ENCODE data around the gene KLHL6. TPM values are rescaled to one million over a fixed set of nuclear protein-coding genes. Genes with fewer than 3 reads are reported as not detected.
A peak's percentile ranks its signal among the peaks of the same experiment; 100 is the strongest.

Gene KLHL6
- total RNA-seq, 2 experiments from 2014 or later: 32.4 to 32.6 TPM

- ChIA-PET POLR2A (no interaction called here), CTCF (no interaction called here)
- no peak for TF ChIP-seq CTCF (IDR thresholded peaks at IDR 0.05)
- H3K4me1 Mint-ChIP-seq (ENCODE audit: low read depth): peaks cover 39% of the 10 kb centered on the region
- H3K9me3 Mint-ChIP-seq: no peaks in the 10 kb centered on the region
- peak overlapping the region; percentile 94 for H3K4me3 Mint-ChIP-seq
- no peaks in the 10 kb centered on the region for H3K27me3 Mint-ChIP-seq
- no peak for DNase-seq
- intact Hi-C loops (cut with micrococcal nuclease): loop anchor here (5.0 kb wide), 1 partner anchor 81 kb away; the partner anchor contains the start of gene KLHL24
- ATAC-seq: no peak
- peak overlapping the region; percentile 99 for H3K27ac Mint-ChIP-seq
- peaks cover 18% of the 10 kb centered on the region for H3K36me3 Mint-ChIP-seq (ENCODE audit: low read depth)
These were observed 1.2 kb upstream of the KLHL6 start for GRCh38 chr3:183556722-183557121.

GRCh38 chr3:183554377-183554776 lies 1.1 kb downstream of the KLHL6 start:
- peaks cover 32% of the 10 kb centered on the region for H3K36me3 Mint-ChIP-seq (ENCODE audit: low read depth)
- H3K4me1 Mint-ChIP-seq (ENCODE audit: low read depth): peaks cover 56% of the 10 kb centered on the region
- DNase-seq: peak; percentile 43
- ATAC-seq: peak; percentile 62
- intact Hi-C loops (cut with micrococcal nuclease): loop anchor here (2.0 kb wide), 2 partner anchors 38 to 86 kb away; no protein-coding TSS in a partner anchor
- H3K27me3 Mint-ChIP-seq: no peaks in the 10 kb centered on the region
- ChIA-PET CTCF (no interaction called here), POLR2A (interaction anchor here (5.1 kb wide), 1 partner anchor 39 kb away, joined by 40 read pairs; no protein-coding TSS in a partner anchor)
- H3K4me3 Mint-ChIP-seq: peak overlapping the region; percentile 94
- TF ChIP-seq CTCF (IDR thresholded peaks at IDR 0.05): no peak
- H3K9me3 Mint-ChIP-seq: no peaks in the 10 kb centered on the region
- H3K27ac Mint-ChIP-seq: peak overlapping the region; percentile 98

GRCh38 chr3:183553334-183554026 lies 2.0 kb downstream of the KLHL6 start:
- Mint-ChIP-seq H3K4me1 (ENCODE audit: low read depth) (peaks cover 59% of the 10 kb centered on the region), H3K27ac (peak overlapping the region; percentile 98), H3K9me3 (no peaks in the 10 kb centered on the region), H3K27me3 (no peaks in the 10 kb centered on the region), H3K36me3 (ENCODE audit: low read depth) (peaks cover 32% of the 10 kb centered on the region), H3K4me3 (peak overlapping the region; percentile 94)
- no peak for TF ChIP-seq CTCF (IDR thresholded peaks at IDR 0.05)
- no peak for ATAC-seq
- intact Hi-C loops (cut with micrococcal nuclease): loop anchor here (2.0 kb wide), 2 partner anchors 37 to 85 kb away; no protein-coding TSS in a partner anchor
- POLR2A ChIA-PET: interaction anchor here (0.8 to 5.1 kb wide), 6 partner anchors 9 to 144 kb away, joined by 3 to 40 read pairs (median 4); partner anchors contain the start of genes KLHL24 and YEATS2
- DNase-seq: peak; percentile 28
- CTCF ChIA-PET: interaction anchor here (0.9 to 2.0 kb wide), 2 partner anchors 56 to 63 kb away, joined by 4 to 9 read pairs; no protein-coding TSS in a partner anchor

- peaks cover 39% of the 10 kb centered on the region for H3K36me3 Mint-ChIP-seq (ENCODE audit: low read depth)
- POLR2A ChIA-PET: interaction anchor here (0.8 to 5.1 kb wide), 4 partner anchors 11 to 146 kb away, joined by 3 to 40 read pairs (median 4); partner anchors contain the start of gene YEATS2
- H3K27me3 Mint-ChIP-seq: no peaks in the 10 kb centered on the region
- no peaks in the 10 kb centered on the region for H3K9me3 Mint-ChIP-seq
- TF ChIP-seq CTCF (IDR thresholded peaks at IDR 0.05): no peak
- CTCF ChIA-PET: interaction anchor here (0.6 to 2.0 kb wide), 6 partner anchors 9 to 72 kb away, joined by 3 to 9 read pairs (median 3); no protein-coding TSS in a partner anchor
- peak overlapping the region; percentile 98 for H3K27ac Mint-ChIP-seq
- DNase-seq (peak; percentile 70), ATAC-seq (no peak)
- peak overlapping the region; percentile 94 for H3K4me3 Mint-ChIP-seq
- H3K4me1 Mint-ChIP-seq (ENCODE audit: low read depth): peaks cover 64% of the 10 kb centered on the region
- intact Hi-C loops (cut with micrococcal nuclease): no loop called here
These were observed 3.6 kb downstream of the KLHL6 start for GRCh38 chr3:183551930-183552329.

GRCh38 chr3:183548262-183548769 lies 7.2 kb downstream of the KLHL6 start:
- Mint-ChIP-seq H3K27ac (no peak overlapping the region), H3K36me3 (ENCODE audit: low read depth) (peaks cover 37% of the 10 kb centered on the region), H3K4me1 (ENCODE audit: low read depth) (peaks cover 72% of the 10 kb centered on the region), H3K9me3 (no peaks in the 10 kb centered on the region), H3K27me3 (no peaks in the 10 kb centered on the region), H3K4me3 (no peak overlapping the region)
- no peak for ATAC-seq
- DNase-seq: no peak
- TF ChIP-seq CTCF (IDR thresholded peaks at IDR 0.05): no peak
- POLR2A ChIA-PET: interaction anchor here (0.7 kb wide), 1 partner anchor 87 kb away, joined by 3 read pairs; the partner anchor contains the start of gene KLHL24
- CTCF ChIA-PET: no interaction called here
- intact Hi-C loops (cut with micrococcal nuclease): no loop called here
